Ureter (tissue), 1 donor: ENCODE measurements around the gene COL15A1. TPM values are rescaled to one million over a fixed set of nuclear protein-coding genes. Genes with fewer than 3 reads are reported as not detected.
"Not testable (repeated sequence)": the region's sequence is repeated elsewhere in the genome, so short reads cannot be mapped to it uniquely, and the experiment has no call there.

ENCODE experiments used
- DNase-seq: peaks from one replicate; pipeline ENCODE4 v3.0.0-alpha.2; 2020; ENCODE audit warnings: low spot score
- total RNA-seq: library from RNA; stranded (reverse); gene quantifications from one replicate; pipeline ENCODE4 v1.2.4, GENCODE V29; 2023
- donor health status: DM: yes; HTN: yes; CAD: no.

Gene COL15A1
- total RNA-seq, 1 donor from 2014 or later = 63.2 TPM

DNA sequence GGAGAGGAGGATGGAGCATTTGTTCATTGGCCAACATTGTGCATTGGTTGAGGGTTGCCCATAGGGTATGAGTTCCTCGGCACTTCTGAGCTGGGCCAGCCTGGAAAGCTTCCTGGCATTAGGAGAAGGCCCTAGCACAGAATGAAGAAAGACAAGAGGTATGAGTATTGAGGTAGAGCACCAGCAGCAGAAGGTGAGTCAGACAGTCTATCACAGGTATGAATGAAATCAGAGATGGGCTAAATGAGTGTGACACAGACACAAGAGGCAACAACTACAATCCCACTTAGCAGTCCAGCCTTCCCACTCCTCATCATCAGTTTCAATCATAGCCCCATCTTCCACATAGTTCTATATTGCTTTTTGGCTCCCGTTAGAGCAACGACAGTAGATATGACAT is 135.8 kb downstream of the COL15A1 start:
- DNase-seq = no peak

DNA sequence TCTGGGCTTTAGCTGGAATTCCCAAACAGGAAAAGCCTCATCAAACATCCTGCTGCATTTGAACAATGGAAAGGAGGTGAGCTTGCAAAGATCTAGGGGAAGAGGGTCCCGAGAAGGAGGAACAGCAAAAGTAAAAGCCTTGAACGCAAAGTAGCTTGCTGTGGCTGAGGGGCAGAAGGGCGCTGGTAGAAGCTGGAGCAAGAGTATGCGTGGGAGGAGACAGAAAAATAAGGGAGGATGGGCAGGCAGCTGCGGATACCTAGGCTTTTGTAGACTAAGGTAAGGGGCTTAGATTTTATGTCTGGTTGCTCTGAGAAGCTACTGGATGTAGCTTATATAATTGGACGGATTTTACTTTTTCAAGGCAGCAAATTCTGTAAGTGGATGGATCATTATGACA is 139.3 kb downstream of the COL15A1 start:
- DNase-seq = no peak

DNA sequence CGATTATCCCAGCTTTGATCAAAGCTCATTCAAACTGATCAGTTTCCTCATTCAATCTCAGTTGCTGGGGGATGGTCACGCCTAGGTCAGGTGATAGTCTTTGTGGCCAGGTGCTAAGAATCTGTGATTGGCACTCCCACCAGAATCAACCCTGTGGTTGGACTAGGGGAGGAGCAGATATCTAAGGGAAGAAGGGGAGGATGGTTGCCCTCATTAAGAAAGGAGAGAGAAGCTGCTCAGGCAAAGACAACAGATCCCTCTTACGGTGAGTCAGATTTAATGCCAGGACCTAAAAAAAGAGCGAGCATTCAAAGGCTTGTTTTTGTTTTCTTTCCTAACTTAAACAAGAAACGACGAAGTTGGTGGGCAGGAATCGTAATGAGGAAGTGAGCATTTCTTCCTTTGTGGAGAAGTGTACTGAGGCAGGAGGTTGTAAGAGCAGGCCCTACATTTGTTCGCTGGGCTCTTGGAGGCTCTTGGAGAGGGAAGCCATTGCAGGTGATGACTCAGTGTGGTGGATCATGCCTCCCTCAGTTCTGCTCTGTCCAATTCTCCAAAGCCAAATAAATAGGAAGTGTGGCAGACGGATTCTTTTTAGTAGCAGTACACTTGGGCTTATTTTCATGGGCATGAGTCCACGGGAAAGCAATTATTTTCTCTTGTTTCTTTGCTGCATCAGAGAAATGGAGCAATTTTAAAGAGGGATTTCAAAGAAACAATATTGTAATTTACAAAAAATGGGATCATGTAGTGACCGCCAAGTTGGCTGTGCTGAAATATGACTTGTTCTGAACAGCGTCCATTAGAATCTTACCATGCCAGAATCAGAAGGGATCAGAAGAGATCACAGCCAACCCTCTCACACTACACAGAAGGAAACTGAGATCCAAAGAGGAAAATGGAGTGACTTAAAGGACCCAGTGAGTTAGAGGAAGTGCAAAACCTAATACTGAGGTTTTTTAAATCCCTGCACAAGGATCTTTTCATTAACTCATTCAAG is 142.5 kb downstream of the COL15A1 start:
- DNase-seq = no peak

DNA sequence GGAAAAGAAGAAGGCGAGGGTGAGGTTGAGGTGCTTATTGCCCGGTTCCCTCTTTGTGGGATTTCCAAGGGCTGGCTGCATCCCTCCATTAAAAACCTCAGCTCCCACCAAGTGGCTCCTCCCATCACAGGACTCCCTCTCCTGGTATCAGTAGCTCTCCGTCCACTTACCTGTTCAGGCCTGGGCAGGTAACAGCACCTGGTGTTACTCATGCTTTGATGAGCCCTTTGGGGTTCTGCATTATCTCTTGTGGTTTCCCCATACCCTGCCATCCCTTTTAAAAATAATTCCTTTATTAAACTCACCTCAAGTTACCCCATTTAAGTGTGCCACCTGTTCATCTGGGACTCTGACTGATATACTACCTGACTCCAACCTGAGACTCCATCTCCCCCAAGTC is 143.8 kb downstream of the COL15A1 start:
- no peak for DNase-seq

DNA sequence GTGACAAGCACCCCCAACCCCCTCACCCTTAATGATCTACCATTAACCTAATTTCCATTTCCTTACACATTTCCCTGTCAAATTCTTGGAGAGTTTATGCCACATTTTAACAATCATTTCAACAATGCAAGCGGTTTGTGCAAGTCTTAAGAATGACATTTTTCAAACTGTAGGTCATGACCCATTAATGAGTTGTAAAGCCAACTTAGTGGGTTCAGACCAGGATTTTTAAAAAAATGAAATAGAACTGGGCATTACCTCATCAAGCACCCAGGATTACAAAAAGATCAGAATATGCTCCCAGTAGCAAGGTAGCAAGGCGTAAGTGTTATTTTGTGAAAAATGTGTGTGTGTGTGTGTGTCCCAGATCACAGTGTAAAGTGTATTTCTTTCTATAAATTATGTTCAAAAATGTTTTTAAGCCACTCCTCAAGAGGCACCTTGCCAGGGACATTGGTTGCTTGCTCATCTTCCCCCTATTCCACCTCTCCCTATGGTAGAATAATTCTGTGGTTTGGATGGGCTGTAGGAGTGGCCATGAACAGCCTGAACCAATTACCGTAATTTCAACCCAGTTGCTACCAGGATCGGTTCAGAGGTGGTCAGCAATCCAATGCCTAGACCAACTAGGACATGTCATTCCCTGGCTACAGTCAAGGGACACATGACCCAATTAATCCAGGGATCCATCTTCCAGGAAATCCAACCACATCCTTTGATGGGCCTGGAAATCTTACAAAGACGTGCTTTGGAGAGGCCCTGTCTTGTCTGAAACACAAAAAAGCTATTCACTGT is 146.8 kb downstream of the COL15A1 start:
- no peak for DNase-seq

DNA sequence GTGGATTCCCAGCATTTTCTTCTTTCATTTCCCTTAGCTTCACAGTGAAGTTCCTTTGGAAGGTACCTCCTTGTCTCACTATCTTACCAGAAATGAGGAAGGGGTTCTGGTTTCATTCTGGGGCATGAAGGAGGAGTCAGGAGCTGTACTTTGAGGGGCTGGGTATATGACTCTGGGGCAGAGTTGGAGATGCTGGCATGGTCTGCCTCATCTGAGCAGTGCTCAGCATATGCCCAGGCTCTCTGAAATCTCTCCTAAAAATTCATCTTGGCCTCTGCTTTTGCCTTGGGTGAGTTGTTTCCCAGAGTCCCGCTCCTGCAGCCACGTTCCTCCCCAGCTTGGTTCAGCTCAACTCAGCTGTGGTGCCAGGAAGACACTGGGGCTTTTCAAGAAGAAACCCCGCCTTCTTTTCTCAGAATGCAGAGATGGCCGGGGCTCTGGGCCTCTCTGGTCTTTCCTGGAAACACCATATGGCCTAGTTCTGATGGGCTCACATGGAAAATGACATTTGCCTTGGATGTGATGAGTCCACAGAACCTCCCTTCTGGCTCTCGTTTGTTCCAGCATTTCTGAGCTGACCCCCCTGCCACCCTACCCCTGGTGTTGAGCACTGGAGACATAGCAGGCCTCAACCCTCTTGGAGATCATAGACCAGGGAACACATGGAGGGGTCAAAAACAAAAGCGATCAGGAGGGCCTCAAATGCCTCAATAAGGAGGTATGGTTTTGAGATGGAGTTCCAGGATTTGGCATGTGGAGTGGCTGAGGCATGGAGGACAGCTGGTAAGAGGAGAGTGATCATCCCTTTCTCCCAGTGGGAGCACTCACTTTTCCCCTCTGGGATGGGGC is 149.2 kb downstream of the COL15A1 start:
- DNase-seq = no peak

DNA sequence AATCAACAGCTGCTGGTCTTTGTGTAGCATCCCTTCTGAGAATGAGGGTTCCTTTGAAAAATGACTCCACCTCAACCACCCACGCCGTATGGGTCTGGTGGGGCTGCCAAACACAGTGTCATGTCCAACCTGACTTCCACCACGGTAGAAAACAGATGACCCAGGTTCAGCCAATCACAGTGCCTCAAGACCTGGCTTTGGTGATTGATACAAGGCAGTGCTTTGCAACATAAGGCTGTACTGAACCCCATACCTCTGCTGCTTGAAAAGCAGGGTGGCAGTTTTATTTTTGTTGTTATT is 149.7 kb downstream of the COL15A1 start:
- no peak for DNase-seq

DNA sequence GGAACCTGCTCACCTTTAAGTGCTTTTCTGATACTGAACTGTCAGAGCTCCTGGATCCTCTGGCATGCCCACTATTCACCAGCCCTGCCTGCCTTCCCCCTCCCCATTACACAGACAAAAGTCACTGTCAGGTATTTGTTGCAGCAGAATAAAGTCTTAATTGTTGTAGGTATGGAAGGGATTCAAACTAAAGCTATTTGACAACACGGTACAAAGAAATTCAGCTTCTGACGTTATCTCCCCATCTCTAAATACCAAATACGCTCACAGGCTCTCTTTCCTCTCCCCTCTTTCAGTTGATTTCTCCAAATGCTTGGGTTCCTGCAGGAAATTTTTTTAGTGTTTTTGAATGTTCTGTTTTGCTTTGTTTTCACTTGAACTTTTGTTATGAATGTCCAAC is 151.9 kb downstream of the COL15A1 start:
- no peak for DNase-seq

DNA sequence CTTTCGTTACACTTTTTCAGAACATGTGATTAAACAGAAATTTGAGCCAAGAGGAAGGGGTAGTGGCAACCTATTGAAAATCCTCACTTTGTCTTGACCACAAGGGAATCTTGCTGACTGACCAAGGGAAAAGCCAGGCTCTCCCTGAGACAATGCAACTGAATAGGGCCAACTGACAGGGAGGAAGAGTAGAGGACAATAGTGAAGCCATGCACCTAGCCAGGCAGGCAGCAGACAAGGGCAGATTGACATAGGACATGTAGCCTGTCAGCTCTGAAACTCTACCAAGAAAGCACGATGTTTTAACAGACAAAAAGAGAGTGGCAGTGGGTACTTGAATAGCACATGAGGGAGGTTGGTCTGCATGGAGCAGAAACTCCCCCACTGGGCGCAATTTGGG is 152.7 kb downstream of the COL15A1 start:
- no peak for DNase-seq

DNA sequence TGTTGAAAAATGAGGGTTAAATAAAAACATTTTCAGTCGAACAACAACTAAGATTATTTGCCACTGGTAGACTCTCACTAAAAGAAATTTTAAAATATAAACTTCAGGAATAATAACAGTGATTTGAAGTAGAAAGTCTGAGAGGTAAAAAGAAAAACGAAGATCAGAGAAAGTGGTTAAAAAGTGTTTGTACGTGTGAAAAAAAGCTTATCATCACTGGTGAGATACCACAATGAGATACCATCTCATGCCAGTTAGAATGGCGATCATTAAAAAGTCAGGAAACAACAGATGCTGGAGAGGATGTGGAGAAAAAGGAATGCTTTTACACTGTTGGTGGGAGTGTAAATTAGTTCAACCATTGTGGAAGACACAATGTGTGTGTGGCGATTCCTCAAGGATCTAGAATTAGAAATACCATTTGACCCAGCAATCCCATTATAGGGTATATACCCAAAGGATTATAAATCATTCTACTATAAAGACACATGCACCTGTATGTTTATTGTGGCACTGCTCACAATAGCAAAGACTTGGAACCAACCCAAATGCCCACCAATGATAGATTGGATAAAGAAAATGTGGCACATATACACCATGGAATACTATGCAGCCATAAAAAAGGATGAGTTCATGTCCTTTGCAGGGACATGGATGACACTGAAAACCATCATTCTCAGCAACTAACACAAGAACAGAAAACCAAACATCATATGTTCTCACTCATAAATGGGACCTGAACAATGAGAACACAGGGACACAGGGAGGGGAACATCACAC is 156.3 kb downstream of the COL15A1 start:
- not testable (repeated sequence) for DNase-seq

DNA sequence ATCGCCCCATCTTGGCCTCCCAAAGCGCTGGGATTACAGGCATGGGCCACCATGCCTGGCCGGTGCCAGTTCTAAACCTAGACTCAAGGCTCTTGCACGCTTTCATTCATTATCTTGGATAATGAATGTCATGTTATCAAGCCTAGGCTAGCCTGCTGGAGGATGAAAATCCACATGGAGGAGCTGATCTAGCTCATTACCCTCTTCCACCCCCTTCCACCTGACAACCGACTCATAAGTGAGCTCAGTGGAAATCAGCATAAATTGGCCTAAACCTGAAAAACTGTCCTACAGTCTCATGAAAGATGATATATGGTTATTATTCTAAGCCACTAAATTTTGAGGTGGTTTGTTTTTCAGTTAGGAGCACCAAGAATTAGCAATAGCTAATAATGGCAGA is 157.6 kb downstream of the COL15A1 start:
- DNase-seq = no peak

DNA sequence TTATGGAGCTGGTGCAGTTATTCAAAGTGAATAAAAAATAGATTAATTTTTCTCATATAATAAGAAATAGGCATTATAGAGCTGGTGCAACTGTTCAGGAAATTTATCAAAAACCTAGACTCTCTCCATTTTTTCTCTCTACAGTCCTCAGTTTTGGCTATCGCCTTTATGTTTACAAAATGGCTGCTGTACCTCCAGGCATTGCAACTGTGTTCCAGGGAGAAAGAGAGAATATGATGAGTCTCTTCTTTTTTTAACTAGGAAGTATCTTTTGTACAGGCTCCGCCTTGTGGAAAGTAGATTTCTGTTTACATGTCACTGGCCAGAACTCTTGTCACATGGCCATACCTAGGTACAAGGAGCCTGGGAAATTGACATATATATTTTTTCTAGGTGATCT is 158.1 kb downstream of the COL15A1 start:
- DNase-seq = no peak

DNA sequence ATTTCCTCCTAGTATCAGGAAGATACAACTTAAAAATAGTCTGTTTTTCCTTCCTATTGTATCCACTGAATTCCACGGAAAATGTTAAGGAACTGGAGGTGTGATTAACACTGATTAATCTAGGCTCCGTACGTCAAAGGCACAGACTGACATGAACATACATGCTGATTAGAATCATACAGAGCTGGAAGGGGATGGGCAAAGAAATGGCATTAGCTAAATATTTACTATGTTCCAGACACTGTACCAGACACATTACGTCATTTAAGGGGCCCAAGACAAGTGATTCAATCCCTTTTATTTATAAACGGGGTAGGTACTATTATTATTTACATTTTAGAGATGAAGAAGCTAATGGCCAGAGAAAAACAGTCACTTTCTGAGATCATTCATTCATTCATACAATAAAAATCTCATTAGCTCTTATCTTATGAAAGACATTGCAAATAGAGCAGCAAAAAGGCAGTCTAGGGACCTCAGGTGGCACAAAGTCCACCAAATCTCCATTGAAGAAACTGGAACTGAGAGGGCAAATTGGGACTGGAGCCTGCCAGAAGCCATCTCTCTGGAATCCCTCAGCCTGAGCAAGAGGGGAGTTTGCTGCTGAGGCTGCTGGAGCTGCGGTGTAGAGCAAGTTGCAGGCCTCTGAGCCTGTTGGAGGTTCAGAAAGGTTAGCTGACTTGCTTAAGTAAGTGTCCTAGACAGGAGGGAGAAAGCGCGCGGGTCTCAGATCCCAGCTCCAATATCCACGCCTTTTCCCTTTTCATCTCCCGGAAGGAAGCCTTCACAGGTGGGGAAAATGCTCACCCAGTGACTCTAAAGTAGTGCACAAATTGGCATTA is 159.6 kb downstream of the COL15A1 start:
- no peak for DNase-seq

DNA sequence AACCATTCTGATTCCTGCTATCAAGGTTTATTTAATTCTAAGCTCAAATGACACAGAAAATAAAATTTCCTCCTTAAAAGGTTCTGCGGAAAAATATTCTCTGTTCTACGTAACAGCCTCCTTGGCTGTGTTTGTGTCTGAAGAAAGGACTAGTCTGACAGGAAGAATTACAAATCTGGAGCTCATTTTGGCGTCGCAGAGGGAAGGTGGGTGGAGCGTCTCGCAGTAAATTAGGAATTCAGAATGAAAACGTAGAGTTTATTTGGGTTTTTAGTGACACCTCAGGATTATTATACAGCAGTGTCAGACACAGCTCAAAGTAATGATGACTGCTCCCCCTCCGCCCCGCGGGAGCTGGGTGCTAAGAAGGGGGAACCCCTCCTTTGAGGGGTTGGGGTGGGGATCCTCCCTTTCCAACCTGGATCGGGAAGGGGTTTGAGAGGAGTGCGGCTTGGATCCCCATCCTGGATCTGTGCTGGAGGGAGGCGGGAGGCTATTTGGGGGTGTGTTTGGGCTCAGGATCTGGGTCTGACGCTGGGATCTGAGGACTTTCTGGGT is 160.3 kb downstream of the COL15A1 start:
- no peak for DNase-seq

DNA sequence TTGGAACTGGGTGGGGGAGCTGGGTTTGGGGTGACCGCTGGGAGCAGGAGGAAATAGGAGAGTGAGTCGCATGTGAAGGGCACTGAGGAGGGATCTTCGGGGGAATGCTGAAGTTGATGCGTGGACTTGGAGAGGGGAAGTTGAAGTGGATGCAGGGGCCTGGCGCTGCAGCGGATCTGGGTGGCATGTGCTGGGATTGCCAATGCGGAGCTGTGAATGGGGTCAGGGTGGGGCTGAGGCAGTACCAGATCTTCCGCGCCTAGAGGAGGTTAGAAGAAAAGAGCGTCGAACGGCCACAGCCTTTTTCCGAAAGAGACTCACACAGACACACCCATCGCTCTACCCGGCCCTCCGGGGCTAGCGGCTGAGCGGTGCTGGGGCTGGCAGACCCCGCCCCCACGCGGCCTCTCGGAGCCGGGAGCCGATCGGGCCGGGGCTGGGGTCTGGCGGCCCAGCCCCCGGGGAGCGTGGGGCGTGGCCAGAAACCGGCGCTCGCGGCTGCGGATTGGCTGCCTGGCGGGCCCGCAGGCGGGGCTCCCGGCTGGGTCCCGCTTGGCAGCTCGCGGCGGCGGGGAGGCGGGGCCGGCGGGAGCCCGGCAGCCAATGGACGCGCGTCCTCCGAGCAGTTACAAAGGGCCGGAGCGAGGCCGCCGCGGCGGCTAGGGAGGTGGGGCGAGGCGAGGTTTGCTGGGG is 160.9 kb downstream of the COL15A1 start, which contains the start of gene TGFBR1:
Gene TGFBR1 (plus strand): TSS at position 655 of the 693 bp plus-strand sequence. CDS start 93 bp downstream, outside the sequence.
- peak; percentile 92 for DNase-seq

DNA sequence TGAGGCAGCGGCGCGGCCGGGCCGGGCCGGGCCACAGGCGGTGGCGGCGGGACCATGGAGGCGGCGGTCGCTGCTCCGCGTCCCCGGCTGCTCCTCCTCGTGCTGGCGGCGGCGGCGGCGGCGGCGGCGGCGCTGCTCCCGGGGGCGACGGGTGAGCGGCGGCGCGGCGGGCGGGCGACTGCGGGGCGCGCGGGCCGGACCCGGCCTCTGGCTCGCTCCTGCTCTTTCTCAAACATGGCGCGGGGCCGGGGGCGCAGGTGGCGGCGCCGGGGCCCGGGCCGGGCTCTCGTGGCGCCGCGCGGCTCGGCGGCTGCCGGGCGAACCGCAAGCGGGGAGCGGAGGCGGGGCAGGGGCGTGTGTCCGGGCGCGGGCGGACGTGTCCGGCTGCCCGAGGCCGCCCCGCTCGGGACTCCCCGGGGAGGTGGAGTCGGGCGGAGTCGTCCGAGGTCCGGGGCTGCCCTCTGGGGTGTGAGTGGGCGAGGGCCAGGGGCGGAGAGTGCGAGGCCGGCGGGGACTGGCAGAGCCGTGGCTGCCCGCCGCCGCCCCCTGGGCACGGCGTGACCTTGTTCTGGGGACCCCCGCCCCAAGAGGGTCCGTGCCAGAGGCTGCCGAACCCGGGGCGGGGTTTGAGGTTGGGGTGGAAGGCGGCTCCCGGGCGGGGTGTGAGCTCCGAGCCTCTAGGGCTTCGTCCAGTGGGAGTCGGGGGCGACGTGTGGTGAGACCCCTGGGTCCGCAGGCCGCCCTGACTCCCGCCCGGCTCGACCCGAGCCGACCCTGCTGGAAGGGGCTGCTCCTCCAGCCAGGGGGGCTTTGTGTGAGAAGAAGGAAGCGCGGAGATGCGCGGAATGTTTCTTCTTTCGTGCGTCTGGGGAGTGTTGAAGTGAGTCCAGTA is 161.7 kb downstream of the COL15A1 start:
- DNase-seq = peak; percentile 75

DNA sequence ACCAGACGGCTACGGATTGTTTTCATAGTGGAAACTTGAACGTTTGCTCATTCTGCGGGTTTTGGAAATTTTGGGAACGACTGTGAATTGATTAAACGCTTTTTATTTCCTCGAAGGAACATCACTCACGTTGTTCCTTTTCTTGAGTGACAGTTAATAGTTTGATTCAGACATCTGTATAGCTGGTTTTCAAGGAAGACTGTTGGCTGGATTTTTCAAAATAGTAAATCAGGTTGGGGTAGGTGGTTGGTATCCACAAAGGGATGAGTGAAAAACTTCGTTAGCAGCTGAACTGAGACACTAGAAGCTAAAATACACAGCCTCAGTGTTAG is 162.3 kb downstream of the COL15A1 start:
- no peak for DNase-seq

DNA sequence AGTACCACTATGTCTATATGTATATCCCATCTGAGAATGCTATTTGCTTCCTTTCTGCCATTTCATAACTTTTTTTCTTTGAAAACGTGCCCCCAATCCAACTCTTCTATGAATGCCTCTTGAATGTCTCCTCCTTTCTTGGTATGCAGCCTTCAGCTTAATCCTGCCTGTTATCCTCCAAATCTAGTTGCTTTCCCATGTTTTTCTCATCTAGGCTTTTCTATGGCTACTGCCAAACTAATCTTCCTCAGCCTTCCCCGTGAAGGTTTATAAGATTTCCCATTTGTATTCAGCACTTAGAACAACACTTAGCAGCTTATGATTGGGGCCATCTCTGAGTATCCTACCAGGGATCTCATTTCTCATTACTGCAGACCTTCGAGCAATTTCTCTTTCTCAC is 163.7 kb downstream of the COL15A1 start:
- DNase-seq = no peak
